A549 treated with AZD2906 at 1 μM for 4 hours (cell line): ENCODE measurements around the gene ZKSCAN4. TPM values are rescaled to one million over a fixed set of nuclear protein-coding genes. Genes with fewer than 3 reads are reported as not detected.

Experiments
- total RNA-seq: library from RNA; stranded (reverse); fragments of 200-300 nt; extraction: Qiagen RNA extraction; gene quantifications from 5 replicates; pipeline ENCODE4 v1.2.3, GENCODE V29; 2022

Gene ZKSCAN4
- 2.6 to 2.7 TPM (median 2.7 TPM) in 5 replicates for total RNA-seq

DNA sequence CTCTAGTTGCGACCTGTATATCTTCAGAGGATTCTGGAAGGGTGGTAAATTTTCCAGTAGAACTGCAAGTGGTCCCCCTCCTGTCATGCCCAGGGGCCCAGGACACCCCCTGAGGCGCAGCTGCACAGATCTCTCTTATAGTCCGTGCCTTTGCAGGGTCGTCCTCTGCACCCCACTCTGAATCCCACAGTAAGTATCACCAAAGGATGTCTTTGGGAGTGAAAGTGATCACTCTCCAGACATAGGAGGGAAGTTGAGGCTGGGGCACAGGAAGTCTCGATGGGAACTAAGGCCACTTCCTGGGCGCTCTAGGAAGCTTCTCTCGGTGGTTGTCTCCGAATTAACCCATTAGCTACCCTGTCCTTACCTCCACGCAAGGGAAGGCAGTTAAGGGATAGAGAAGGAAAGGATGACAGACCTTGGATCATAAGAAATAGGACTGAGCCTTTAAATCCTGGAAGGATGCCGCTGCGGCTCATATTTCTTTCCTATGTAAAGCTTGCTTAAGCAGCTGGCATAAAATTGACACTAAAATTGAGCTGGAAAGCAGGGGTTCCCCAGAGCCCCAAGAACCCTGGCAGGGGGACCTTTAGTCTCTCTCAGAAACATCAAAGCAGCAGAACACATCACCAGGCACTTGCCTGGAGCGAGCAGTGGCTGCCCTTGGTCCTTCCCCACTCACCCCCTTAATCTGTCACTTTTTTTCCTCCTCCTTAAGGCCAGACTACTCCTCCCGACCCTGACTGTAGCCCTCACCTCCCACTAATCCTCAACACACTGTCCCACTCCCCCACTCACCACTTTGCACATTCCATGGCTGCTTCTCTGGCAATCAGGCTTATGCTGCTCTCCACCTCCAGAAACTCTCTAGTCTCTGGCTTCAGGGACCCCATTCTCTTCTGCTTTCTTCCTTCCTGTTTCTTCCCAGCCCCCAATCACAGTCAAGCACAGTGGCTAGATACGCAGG, at the start of gene ZKSCAN4:
ZKSCAN4 (minus strand) TSS at position 261 of the 967 bp plus-strand sequence. CDS start 289 bp downstream, outside the sequence.

DNA sequence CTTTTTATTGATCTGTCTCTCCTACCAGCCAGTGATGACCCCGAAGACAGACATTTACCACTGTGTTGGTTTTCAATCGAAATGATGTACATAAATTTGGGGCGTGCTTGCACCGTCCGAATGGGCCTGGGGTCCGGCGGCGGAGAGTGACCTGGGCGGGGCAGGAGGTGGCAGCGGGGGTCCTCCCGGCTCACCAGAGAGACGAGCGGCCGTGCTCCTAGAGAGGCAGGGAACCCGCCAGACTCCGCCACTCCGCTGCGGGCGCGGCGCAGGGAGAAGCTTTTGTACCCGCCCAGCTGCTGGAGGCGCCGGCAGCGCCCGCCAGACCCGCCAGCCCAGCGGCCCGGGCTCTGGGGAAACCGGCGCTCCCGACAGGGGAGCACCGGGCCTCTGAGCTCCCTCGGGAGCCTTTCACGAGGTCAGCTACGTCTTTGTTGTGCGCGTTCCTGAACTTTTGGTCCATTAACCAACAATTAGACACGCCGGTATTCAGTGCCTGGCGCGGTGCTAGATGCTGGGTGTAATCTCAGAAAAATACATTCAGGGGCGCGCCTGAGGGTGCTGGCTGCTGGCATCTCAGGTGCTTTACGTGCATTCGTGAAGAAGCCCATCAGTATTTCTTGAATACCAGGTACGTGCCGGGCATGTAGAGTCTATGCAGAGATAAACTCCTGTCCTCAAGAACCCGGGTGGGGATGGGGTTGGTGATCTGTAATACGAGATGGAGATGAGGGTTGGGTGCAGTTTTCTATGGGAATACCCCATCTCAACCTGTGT, 29.4 kb upstream of the ZKSCAN4 start, which contains the start of gene PGBD1:
PGBD1 (plus strand) TSS at position 285 of the 777 bp plus-strand sequence. CDS start 2,242 bp downstream, outside the sequence.

DNA sequence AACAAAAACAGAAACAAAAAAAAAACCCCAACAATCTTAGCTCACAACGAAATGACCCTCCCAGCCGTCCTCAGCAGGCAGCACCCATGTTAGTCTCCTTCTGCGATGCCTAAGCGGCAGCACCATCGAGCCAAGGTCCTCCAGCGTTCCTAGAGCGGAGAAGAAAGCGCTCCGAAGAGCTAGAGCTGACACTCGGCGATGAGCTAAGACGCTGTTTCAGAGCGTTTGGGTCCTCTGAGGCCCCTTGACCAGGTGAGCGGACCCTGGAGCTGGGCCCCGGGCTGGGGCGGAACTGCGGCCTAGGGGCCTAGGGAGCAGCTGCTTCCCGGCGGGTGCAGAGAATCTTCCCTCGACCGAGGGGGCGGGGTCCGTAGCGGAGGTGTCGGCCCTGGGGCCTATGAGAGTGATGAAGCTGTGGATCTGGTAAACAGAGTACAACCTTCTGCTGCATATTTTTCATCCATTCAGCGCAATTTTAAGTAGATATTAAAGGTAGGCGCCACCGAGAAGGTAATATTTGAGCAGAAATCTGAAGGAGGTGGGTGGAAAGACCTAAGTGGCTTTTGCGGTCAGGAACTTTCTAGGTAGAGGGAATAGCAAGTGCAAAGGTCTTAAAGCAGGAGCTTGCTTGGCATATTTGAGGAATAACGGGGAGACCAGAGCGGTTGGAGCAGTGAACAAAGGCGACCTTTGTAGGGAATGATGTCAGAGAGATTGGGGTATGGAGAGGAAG, 15.1 kb upstream of the ZKSCAN4 start, which contains the start of gene ZSCAN26:
ZSCAN26 (plus strand) TSS at position 182 of the 733 bp plus-strand sequence. CDS start 4,777 bp downstream, outside the sequence.

DNA sequence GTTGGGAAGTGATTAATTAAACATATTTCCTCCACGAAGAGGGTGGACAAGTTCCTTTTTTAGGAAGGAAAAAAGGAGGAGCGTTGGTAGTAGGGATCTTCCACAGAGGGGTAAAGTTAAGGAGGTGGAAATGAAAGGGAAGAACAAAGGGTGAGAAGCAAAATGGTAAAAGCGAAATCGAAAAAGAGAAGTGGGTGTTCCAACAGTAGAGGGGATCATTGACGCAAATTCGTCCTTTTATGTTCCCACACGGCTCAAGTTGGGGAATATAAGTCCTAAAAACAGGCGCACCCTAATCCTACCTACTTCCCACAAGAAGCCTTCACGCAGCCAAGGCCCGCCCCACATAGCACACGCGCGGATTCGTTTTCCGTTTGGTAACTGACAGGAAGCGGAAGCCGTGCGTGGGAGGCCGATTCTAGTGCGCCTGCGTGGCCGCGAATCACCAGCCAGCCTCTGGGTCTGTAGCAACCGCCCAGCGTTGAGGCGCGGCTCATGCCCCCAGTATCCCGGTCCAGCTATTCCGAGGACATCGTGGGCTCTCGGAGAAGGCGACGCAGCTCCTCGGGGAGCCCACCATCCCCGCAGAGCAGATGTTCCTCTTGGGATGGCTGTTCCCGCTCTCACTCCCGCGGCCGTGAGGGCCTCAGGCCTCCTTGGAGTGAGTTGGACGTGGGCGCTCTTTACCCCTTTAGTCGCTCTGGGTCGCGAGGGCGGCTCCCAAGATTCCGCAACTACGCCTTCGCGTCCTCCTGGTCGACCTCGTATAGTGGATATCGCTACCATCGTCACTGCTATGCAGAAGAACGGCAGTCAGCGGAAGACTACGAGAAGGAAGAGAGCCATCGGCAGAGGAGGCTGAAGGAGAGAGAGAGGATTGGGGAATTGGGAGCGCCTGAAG, 7.1 kb upstream of the ZKSCAN4 start, which contains the start of gene NKAPL:
NKAPL (plus strand) TSS at position 421 of the 901 bp plus-strand sequence; CDS start at position 496, 75 bp downstream.

DNA sequence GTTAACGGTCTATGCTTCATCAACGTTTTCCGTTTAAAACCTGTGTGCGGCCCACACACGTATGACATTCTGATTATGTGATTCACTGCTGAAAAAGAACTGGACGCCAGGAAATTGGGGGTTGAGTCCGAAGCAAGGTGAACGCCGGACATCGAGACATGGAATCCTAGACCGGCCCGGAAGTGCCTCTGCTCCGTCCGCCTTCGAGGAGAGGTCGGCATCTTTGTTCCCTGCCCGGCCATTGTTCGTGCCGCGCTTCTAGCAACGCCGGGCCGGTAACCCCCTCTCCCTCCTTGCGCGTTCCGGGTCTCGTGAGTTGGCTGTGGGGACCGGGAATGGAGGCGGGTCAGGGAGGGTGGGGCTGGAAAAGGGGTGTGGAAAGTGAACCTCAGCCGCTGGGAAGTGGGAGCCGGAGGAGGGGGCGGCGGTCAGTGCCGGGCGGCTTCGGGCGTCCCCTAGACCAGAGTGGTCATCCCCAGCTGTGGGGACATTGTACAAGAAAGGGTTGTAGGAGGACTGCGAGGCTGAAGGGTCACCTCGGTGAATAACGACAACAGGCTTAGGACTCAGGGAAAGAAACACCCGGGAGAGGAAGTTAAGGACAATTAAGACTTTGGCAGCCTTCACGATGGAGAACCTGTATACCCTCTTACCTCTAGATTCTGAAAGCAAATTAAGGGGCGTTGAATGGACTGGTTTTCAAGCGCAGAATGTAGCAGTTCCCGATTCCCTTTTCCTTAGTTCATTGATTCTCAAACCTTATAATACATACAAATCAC, 26.8 kb downstream of the ZKSCAN4 start, which contains the start of gene ZSCAN9:
ZSCAN9 (plus strand) TSS at position 220 of the 779 bp plus-strand sequence. CDS start 1,810 bp downstream, outside the sequence.

Other genes starting within 250 kb of the ZKSCAN4 start
- 0.74 to 0.99 TPM (median 0.85 TPM) in 5 replicates for gene ZNF165, start 171.7 kb downstream of the ZKSCAN4 start, total RNA-seq
- gene ZSCAN16, start 127.7 kb downstream of the ZKSCAN4 start, total RNA-seq, result 3.6 to 4.7 TPM (median 4.0 TPM) in 5 replicates
- gene ZKSCAN8, start 110.4 kb downstream of the ZKSCAN4 start, total RNA-seq, result 3.2 to 5.5 TPM (median 4.8 TPM) in 5 replicates
- gene ZSCAN9, start 27.0 kb downstream of the ZKSCAN4 start, total RNA-seq, result 6.1 to 8.0 TPM (median 6.8 TPM) in 5 replicates
- not detected in 5 replicates for gene NKAPL, start 7.0 kb upstream of the ZKSCAN4 start, total RNA-seq
- gene ZSCAN26, start 14.9 kb upstream of the ZKSCAN4 start, total RNA-seq, result 3.6 to 5.4 TPM (median 4.2 TPM) in 5 replicates
- gene PGBD1, start 29.3 kb upstream of the ZKSCAN4 start, total RNA-seq, result 4.1 to 5.4 TPM (median 4.7 TPM) in 5 replicates
- 1.5 to 2.2 TPM (median 1.8 TPM) in 5 replicates for gene ZSCAN31, start 83.9 kb upstream of the ZKSCAN4 start, total RNA-seq
- gene ZKSCAN3, start 97.7 kb upstream of the ZKSCAN4 start, total RNA-seq, result 1.4 to 1.9 TPM (median 1.7 TPM) in 5 replicates
- gene ZSCAN12, start 147.5 kb upstream of the ZKSCAN4 start, total RNA-seq, result 1.3 to 1.9 TPM (median 1.6 TPM) in 5 replicates
- gene ZSCAN23, start 191.2 kb upstream of the ZKSCAN4 start, total RNA-seq, result not detected in 5 replicates